Epithelial cell of prostate (primary cell): Measurements from ENCODE around the gene MOB2.

Source experiments
- DNase-seq: peaks from one replicate; pipeline ENCODE4 v3.0.0-alpha.2; 2011; ENCODE audit warnings: low read depth, low spot score
- H3K27ac ChIP-seq: fragments of 450-650 bp; 2 replicates; pipeline ENCODE4 v1.5.1; 2017; ENCODE audit warnings: mild to moderate bottlenecking

MOB2 gene

GRCh38 chr11:1486054-1486825 lies at the start of gene MOB2:
Gene MOB2, minus strand, starts transcription at chr11:1486779. Its CDS starts 223 bp downstream, at chr11:1486556.
- DNase-seq, result no peak
- H3K27ac ChIP-seq, result no peak within 1 kb of the TSS

GRCh38 chr11:1534682-1535081 lies 48.1 kb upstream of the MOB2 start:
- no peak for DNase-seq
- H3K27ac ChIP-seq, result no peak overlapping the region

- DNase-seq, result no peak
- no peak overlapping the region for H3K27ac ChIP-seq
Observed at GRCh38 chr11:1534171-1534570, 47.6 kb upstream of the MOB2 start.

GRCh38 chr11:1533342-1533725 lies 46.8 kb upstream of the MOB2 start:
- peak overlapping the region; percentile 78 for H3K27ac ChIP-seq
- no peak for DNase-seq

GRCh38 chr11:1532606-1533341 lies 46.2 kb upstream of the MOB2 start:
- DNase-seq, result peak; percentile 44
- peak overlapping the region; percentile 78 for H3K27ac ChIP-seq

- DNase-seq, result peak; percentile 61
- H3K27ac ChIP-seq, result peak overlapping the region; percentile 78
Observed at GRCh38 chr11:1532014-1532586, 45.5 kb upstream of the MOB2 start.

GRCh38 chr11:1531449-1532013 lies 45.0 kb upstream of the MOB2 start:
- peak overlapping the region; percentile 78 for H3K27ac ChIP-seq
- DNase-seq, result no peak

GRCh38 chr11:1530686-1531448 lies 44.3 kb upstream of the MOB2 start:
- peak overlapping the region; percentile 78 for H3K27ac ChIP-seq
- no peak for DNase-seq

GRCh38 chr11:1529774-1530173 lies 43.2 kb upstream of the MOB2 start:
- no peak overlapping the region for H3K27ac ChIP-seq
- DNase-seq, result no peak

GRCh38 chr11:1529286-1529685 lies 42.7 kb upstream of the MOB2 start:
- no peak overlapping the region for H3K27ac ChIP-seq

GRCh38 chr11:1528710-1529109 lies 42.1 kb upstream of the MOB2 start:
- H3K27ac ChIP-seq, result no peak overlapping the region
- no peak for DNase-seq

More at GRCh38 chr11:1529286-1529685, 42.7 kb upstream of the MOB2 start:
- DNase-seq, result no peak

- no peak overlapping the region for H3K27ac ChIP-seq
- DNase-seq, result no peak
Observed at GRCh38 chr11:1526785-1527184, 40.2 kb upstream of the MOB2 start.

GRCh38 chr11:1523779-1524178 lies 37.2 kb upstream of the MOB2 start:
- DNase-seq, result no peak
- H3K27ac ChIP-seq, result no peak overlapping the region

- DNase-seq, result no peak
- no peak overlapping the region for H3K27ac ChIP-seq
Observed at GRCh38 chr11:1523077-1523476, 36.5 kb upstream of the MOB2 start.

- DNase-seq, result no peak
- H3K27ac ChIP-seq, result no peak overlapping the region
Observed at GRCh38 chr11:1522081-1522424, 35.5 kb upstream of the MOB2 start.

GRCh38 chr11:1521382-1522080 lies 35.0 kb upstream of the MOB2 start:
- H3K27ac ChIP-seq, result no peak overlapping the region
- DNase-seq, result no peak

- H3K27ac ChIP-seq, result no peak overlapping the region
- DNase-seq, result no peak
Observed at GRCh38 chr11:1520663-1521267, 34.2 kb upstream of the MOB2 start.

- H3K27ac ChIP-seq, result no peak overlapping the region
- no peak for DNase-seq
Observed at GRCh38 chr11:1520209-1520662, 33.7 kb upstream of the MOB2 start.
